ENCODE data around the gene DMXL1. TPM values are rescaled to one million over a fixed set of nuclear protein-coding genes. Genes with fewer than 3 reads are reported as not detected.

Gene DMXL1
- total RNA-seq, 4 donors from 2014 or later, result 78.8 to 181 (median 90.3) TPM

GRCh38 chr5:119161430-119161829, 90.5 kb downstream of the DMXL1 start:
- Histone ChIP-seq H3K27ac (no peak overlapping the region), H3K9me3 (no peaks in the 10 kb centered on the region), H3K27me3 (no peaks in the 10 kb centered on the region), H3K4me1 (no peaks in the 10 kb centered on the region), H3K4me3 (no peak overlapping the region), H3K36me3 (peaks cover 0 to 14% (median 0%) of the 10 kb centered on the region in 3 donors)
- no peak for DNase-seq
- no peak for TF ChIP-seq POLR2A (IDR thresholded peaks at IDR 0.05)
- no peak for TF ChIP-seq CTCF (IDR thresholded peaks at IDR 0.05)

DNA sequence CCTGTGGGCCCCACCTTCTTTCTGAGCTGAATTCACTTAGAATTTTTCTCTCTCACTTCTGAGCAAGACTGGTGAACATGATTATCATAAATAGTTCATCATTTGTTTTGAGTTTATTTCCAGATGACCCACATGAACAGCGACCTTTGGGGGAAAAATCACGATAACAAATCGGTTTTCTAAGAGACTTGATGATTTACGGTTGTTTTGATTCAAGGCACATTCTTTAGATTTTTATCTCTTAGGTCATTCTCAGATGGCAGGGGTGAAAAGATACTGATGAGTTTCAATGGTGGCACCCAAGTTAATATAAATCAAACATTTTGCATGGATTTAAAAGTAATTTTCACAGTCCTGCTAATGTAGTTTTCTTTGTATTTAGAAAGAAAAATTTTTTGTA, 95.1 kb downstream of the DMXL1 start:
- H3K27me3 ChIP-seq, result no peaks in the 10 kb centered on the region
- no peaks in the 10 kb centered on the region for H3K4me1 ChIP-seq
- H3K36me3 ChIP-seq, result peaks cover 0 to 14% (median 0%) of the 10 kb centered on the region in 3 donors
- no peak for DNase-seq
- no peaks in the 10 kb centered on the region for H3K9me3 ChIP-seq
- no peak overlapping the region for H3K4me3 ChIP-seq
- H3K27ac ChIP-seq, result no peak overlapping the region
- TF ChIP-seq POLR2A (IDR thresholded peaks at IDR 0.05), result no peak
- no peak for TF ChIP-seq CTCF (IDR thresholded peaks at IDR 0.05)

DNA sequence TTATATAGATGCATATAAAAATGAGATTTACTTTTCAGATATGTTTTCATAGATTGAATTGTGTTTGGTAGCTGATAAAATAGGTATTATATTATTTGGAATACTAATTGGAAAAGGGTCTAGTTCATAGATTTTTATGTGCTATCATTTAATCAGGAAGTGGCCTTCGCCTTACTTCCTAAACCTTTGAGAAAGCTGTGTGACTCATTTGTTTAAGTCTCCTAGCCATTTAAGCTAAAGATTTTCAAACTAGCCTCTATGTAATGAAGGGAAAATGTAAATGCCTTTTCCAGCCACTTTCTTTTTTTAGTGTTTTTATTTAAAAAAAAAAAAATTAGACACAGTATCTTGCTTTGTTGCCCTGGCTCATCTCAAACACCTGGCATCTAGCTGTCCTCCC, 97.5 kb downstream of the DMXL1 start:
- no peak for DNase-seq
- H3K36me3 ChIP-seq, result peaks cover 0 to 14% (median 0%) of the 10 kb centered on the region in 3 donors
- H3K4me3 ChIP-seq, result no peak overlapping the region
- TF ChIP-seq POLR2A (IDR thresholded peaks at IDR 0.05) (no peak), CTCF (IDR thresholded peaks at IDR 0.05) (no peak)
- H3K4me1 ChIP-seq, result no peaks in the 10 kb centered on the region
- H3K9me3 ChIP-seq, result no peaks in the 10 kb centered on the region
- H3K27me3 ChIP-seq, result no peaks in the 10 kb centered on the region
- H3K27ac ChIP-seq, result no peak overlapping the region

DNA sequence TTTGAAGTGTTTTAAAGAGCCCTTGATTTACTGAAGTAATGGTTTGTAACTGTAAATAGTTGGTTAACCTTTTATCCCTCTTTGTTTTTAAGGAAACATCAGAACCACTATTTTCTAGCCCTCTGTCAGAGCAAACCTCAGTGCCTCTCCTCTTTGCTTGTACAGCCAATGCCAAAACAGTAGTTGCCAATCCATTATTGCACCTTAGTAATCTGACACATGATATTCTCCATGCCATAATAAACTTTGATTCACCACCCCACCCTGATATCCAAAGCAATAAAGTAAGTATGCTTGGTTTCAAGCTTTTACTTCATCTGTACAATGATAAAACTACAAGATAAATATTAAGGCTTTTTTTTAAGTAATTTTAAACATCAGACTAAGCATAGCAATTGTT, 100.8 kb downstream of the DMXL1 start:
- no peaks in the 10 kb centered on the region for H3K4me1 ChIP-seq
- DNase-seq, result no peak
- H3K9me3 ChIP-seq, result no peaks in the 10 kb centered on the region
- no peaks in the 10 kb centered on the region for H3K27me3 ChIP-seq
- no peak overlapping the region for H3K27ac ChIP-seq
- no peaks in the 10 kb centered on the region for H3K36me3 ChIP-seq
- TF ChIP-seq CTCF (IDR thresholded peaks at IDR 0.05), result no peak
- no peak for TF ChIP-seq POLR2A (IDR thresholded peaks at IDR 0.05)
- H3K4me3 ChIP-seq, result no peak overlapping the region

GRCh38 chr5:119174578-119175163, 103.8 kb downstream of the DMXL1 start:
- Histone ChIP-seq H3K36me3 (peaks cover 0 to 10% (median 0%) of the 10 kb centered on the region in 3 donors), H3K27me3 (no peaks in the 10 kb centered on the region), H3K27ac (no peak overlapping the region), H3K9me3 (no peaks in the 10 kb centered on the region), H3K4me1 (no peaks in the 10 kb centered on the region), H3K4me3 (no peak overlapping the region)
- TF ChIP-seq POLR2A (IDR thresholded peaks at IDR 0.05) (no peak), CTCF (IDR thresholded peaks at IDR 0.05) (no peak)
- no peak for DNase-seq

GRCh38 chr5:119176785-119177184, 105.9 kb downstream of the DMXL1 start:
- Histone ChIP-seq H3K27me3 (no peaks in the 10 kb centered on the region), H3K4me1 (no peaks in the 10 kb centered on the region), H3K4me3 (no peak overlapping the region), H3K9me3 (no peaks in the 10 kb centered on the region), H3K27ac (no peak overlapping the region), H3K36me3 (peaks cover 0 to 10% (median 0%) of the 10 kb centered on the region in 3 donors)
- no peak for DNase-seq
- TF ChIP-seq CTCF (IDR thresholded peaks at IDR 0.05) (no peak), POLR2A (IDR thresholded peaks at IDR 0.05) (no peak)

Measured in Peyer's patch (tissue), 4 donors.